Immature natural killer cell (primary cell): ENCODE results near the gene RIT2. TPM values are rescaled to one million over a fixed set of nuclear protein-coding genes. Genes with fewer than 3 reads are reported as not detected.

Experiments
- DNase-seq, 3 donors: peaks; one replicate each; pipeline ENCODE4 v3.0.0; 2022; ENCODE audit warnings: mixed read lengths in 1 of 3
- H3K27ac Mint-ChIP-seq, 6 donors: one replicate each; pipeline ENCODE4 v1.8.0; 2020; ENCODE audit warnings: mixed read lengths in 6 of 6, mild to moderate bottlenecking in 5 of 6, inconsistent platforms in 4 of 6, moderate library complexity in 3 of 6
- H3K27me3 Mint-ChIP-seq, 3 donors: one replicate each; pipeline ENCODE4 v1.8.0; 2020 to 2021; ENCODE audit warnings: low read depth in 3 of 3, mild to moderate bottlenecking in 3 of 3, mixed read lengths in 3 of 3, moderate library complexity in 3 of 3, inconsistent platforms in 1 of 3
- H3K36me3 Mint-ChIP-seq, 3 donors: one replicate each; pipeline ENCODE4 v1.8.0; 2020; ENCODE audit warnings: mixed read lengths in 3 of 3, inconsistent platforms in 2 of 3, mild to moderate bottlenecking in 2 of 3
- H3K4me1 Mint-ChIP-seq, 2 donors: one replicate each; pipeline ENCODE4 v1.8.0; 2020; ENCODE audit warnings: inconsistent platforms in 2 of 2, mild to moderate bottlenecking in 2 of 2, mixed read lengths in 2 of 2, moderate library complexity in 1 of 2
- H3K4me3 Mint-ChIP-seq, 5 donors: one replicate each; pipeline ENCODE4 v1.8.0; 2020; ENCODE audit warnings: mild to moderate bottlenecking in 5 of 5, mixed read lengths in 5 of 5, inconsistent platforms in 3 of 5, moderate library complexity in 3 of 5
- H3K9me3 Mint-ChIP-seq, 6 donors: one replicate each; pipeline ENCODE4 v1.8.0; 2020; ENCODE audit warnings: mild to moderate bottlenecking in 6 of 6, mixed read lengths in 6 of 6, inconsistent platforms in 4 of 6, moderate library complexity in 3 of 6
- polyA plus RNA-seq, 3 donors: library from polyadenylated mRNA; unstranded; fragments of 300-500 nt; fragmentation: Illumina TruSeq; gene quantifications; one replicate each; pipeline ENCODE4 v1.2.3, GENCODE V29; 2021

The RIT2 gene
- polyA plus RNA-seq, 3 donors from 2014 or later = not detected

DNA sequence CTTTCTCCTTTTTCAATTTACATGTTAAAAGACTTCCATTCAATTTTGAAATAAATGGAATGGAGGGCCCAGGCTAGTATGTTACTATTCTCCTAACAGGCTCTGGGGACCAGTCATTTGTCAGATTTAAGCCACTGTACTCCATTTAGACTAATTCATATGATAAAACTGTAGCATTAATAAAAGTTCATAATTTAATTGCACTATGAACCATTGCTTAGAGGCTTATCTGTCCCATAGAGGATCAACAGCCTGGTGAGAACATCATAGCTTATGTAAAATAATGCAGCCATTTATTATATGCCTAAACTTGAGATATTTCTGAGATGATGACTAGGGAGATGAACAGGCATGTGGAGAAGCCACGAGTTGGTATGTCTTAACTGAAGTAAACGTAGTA, 156.0 kb downstream of the RIT2 start:
- no peak for DNase-seq
- no peaks in the 10 kb centered on the region for H3K4me1 Mint-ChIP-seq
- no peak overlapping the region for H3K4me3 Mint-ChIP-seq
- no peak overlapping the region for H3K27ac Mint-ChIP-seq
- no peaks in the 10 kb centered on the region for H3K27me3 Mint-ChIP-seq
- H3K9me3 Mint-ChIP-seq = peaks cover 0 to 16% (median 8%) of the 10 kb centered on the region in 6 donors
- H3K36me3 Mint-ChIP-seq = no peaks in the 10 kb centered on the region

DNA sequence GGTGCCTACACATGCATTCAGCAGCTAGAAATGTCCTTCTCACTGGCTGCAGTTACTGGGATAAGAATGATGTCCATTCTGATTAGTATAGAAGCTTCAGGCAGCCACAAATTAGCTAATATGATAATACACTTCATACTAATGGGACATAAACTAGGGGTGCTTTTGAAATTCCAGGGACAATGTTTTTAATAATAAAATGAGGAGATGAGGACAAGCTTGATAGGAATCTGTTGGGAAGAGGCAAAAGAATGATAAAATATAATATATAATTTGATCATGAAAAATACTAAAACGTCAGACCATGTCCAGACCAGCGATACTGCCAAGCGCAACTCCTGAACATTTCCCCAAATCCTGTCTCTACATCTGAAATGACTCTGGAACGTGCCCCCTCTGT, 157.1 kb downstream of the RIT2 start:
- no peaks in the 10 kb centered on the region for H3K4me1 Mint-ChIP-seq

DNA sequence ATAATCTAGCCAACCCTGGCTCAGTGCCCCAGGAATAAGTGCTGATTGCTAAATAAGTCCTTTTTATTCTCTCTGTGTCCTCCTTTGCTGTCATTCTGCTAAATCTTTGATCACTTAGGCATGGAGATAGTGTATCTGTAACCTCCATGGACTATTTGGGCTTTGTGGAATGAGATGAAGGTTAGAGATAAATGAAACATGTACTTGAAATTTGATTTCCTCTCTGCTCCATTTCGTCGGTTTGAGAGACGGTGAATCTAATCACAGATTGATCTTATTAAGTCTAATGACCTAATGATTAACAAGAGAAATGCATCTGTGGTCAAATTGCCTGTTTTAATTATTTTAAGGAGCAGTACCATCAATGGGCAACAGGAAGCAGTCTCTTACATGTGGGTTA, 159.2 kb downstream of the RIT2 start:
- Mint-ChIP-seq H3K36me3 (no peaks in the 10 kb centered on the region), H3K4me1 (no peaks in the 10 kb centered on the region), H3K4me3 (no peak overlapping the region), H3K9me3 (peaks cover 0 to 17% (median 11%) of the 10 kb centered on the region in 6 donors), H3K27ac (no peak overlapping the region), H3K27me3 (no peaks in the 10 kb centered on the region)
- no peak for DNase-seq

More for the DNA sequence above, 157.1 kb downstream of the RIT2 start:
- Mint-ChIP-seq H3K4me3 (no peak overlapping the region), H3K27me3 (no peaks in the 10 kb centered on the region), H3K36me3 (no peaks in the 10 kb centered on the region), H3K27ac (no peak overlapping the region), H3K9me3 (peaks cover 0 to 17% (median 9%) of the 10 kb centered on the region in 6 donors)
- DNase-seq = no peak

DNA sequence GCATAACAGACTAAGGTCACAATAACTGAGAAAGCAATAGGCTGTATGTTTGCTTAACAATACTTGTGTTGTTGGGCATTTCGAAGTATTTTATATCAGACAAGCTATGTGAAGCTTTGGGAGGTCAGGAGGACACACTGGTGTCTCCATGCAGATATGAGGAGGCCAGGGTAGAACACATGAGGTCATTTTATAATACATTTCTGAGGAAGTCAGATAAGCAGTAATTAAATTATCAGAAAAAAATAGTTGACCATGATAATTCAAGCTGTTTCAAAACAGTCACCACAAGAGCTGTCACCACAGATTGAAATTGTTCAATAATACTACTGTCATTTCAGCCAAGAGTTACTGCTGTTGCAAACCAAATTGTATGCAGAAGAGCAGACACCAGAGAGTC, 160.6 kb downstream of the RIT2 start:
- no peak overlapping the region for H3K4me3 Mint-ChIP-seq
- H3K27ac Mint-ChIP-seq = no peak overlapping the region
- H3K4me1 Mint-ChIP-seq = no peaks in the 10 kb centered on the region
- peaks cover 0 to 30% (median 11%) of the 10 kb centered on the region in 6 donors for H3K9me3 Mint-ChIP-seq
- no peaks in the 10 kb centered on the region for H3K27me3 Mint-ChIP-seq
- H3K36me3 Mint-ChIP-seq = no peaks in the 10 kb centered on the region
- DNase-seq = no peak

DNA sequence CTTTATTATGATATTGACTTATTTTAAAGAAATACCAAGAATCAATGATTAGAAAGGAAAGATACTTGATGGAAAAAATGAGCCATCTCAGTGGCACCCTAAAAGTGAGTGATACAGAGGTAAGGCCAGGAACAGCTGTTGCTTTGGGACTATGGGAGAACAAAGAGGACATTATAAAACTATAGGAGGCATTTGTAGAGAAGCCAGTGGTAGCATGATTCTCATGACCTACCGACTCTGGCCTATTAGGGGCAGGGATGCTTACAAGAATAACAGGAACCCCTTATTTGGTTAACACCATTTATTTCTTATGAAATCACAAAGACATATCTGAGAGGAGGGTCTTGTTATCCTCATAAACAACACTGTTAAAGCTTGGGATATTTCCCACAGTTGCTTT, 162.2 kb downstream of the RIT2 start:
- Mint-ChIP-seq H3K27me3 (no peaks in the 10 kb centered on the region), H3K27ac (no peak overlapping the region), H3K4me3 (no peak overlapping the region), H3K4me1 (no peaks in the 10 kb centered on the region), H3K9me3 (peaks cover 0 to 40% (median 11%) of the 10 kb centered on the region in 6 donors), H3K36me3 (no peaks in the 10 kb centered on the region)
- no peak for DNase-seq

DNA sequence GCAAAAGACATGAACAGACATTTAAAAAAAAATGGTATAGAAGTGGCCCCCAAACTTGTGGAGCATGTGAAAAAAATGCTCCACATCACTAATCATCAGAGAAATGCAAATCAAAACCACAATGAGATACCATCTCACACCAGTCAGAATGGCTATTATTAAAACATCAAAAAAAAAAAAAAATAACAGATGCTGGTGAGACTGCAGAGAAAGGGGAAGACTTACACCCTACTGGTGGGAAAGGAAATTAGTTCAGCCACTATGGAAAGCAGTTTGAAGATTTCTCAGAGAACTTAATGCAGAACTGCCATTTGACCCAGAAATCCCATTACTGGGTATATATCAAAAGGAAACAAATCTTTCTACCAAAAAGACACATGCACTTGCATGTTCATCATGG, 164.8 kb downstream of the RIT2 start:
- Mint-ChIP-seq H3K9me3 (peaks cover 0 to 40% (median 13%) of the 10 kb centered on the region in 6 donors), H3K4me3 (no peak overlapping the region), H3K27me3 (peaks cover 0 to 1% (median 0%) of the 10 kb centered on the region in 3 donors), H3K4me1 (no peaks in the 10 kb centered on the region), H3K27ac (no peak overlapping the region), H3K36me3 (no peaks in the 10 kb centered on the region)
- no peak for DNase-seq

DNA sequence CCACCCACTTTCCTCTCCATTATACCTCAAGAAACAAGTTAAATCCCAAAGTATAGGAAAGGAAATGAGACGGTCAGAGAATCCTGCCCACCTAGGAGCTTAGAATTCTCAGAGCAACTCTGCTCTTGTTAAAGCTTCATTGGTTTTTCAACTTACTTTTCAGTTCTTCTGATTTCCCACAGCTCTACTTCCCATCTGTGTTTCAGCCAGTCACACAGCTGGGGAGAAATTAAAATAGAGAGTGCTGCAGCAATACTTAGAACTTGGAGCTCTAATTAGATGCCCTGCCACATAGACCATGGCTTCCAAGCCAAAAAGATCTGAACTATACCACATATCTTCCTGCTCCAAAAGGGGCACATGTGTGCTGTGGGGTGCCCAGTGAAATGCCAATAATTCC, 166.7 kb downstream of the RIT2 start:
- H3K4me3 Mint-ChIP-seq = no peak overlapping the region
- no peak overlapping the region for H3K27ac Mint-ChIP-seq
- no peaks in the 10 kb centered on the region for H3K4me1 Mint-ChIP-seq
- H3K27me3 Mint-ChIP-seq = peaks cover 0 to 3% (median 1%) of the 10 kb centered on the region in 3 donors
- no peak for DNase-seq
- no peaks in the 10 kb centered on the region for H3K36me3 Mint-ChIP-seq
- H3K9me3 Mint-ChIP-seq = peaks cover 5 to 46% (median 14%) of the 10 kb centered on the region in 6 donors

DNA sequence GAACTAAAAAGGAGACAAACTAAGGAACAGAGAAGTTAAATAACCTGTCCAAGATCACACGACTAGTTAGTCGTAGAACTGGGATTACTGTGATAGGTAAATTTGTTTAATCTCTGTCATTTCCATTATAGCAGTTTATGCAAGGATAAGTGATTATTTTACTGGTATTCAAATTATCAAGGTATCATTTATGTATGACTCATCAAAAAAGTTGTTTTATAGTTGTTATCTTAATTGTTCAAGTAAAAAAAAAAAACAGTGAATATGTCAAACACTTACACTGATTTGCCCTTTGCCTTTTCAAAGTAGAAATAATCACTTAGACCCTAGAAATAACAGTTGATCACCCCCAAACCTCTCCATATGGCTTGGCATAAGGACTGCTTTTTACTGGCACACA, 173.6 kb downstream of the RIT2 start:
- Mint-ChIP-seq H3K4me3 (no peak overlapping the region), H3K4me1 (no peaks in the 10 kb centered on the region), H3K27me3 (peaks cover 0 to 3% (median 0%) of the 10 kb centered on the region in 3 donors), H3K9me3 (peaks cover 5 to 32% (median 17%) of the 10 kb centered on the region in 6 donors), H3K27ac (no peak overlapping the region), H3K36me3 (peaks cover 0 to 4% (median 0%) of the 10 kb centered on the region in 3 donors)
- no peak for DNase-seq

DNA sequence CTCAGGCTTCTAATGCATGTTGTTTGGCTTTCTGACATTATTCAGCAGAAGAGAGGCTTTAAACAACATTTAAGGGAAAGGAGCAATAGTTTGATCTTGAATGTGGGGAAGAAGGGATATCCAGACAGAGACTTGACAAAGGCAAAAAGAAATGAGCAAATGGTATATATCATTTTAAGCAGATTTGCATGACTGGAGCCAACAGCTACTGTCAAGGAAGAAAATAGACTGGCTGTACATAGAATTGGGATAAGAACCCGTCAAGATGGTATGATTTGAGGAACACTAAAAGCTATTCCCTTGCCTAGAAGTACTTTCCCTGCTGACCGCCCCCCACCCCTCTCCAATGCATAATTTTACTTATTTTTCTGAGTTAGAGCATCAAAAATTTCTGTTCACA, 174.5 kb downstream of the RIT2 start:
- DNase-seq = no peak
- Mint-ChIP-seq H3K9me3 (peaks cover 7 to 38% (median 17%) of the 10 kb centered on the region in 6 donors), H3K27ac (no peak overlapping the region), H3K4me1 (no peaks in the 10 kb centered on the region), H3K36me3 (peaks cover 0 to 4% (median 0%) of the 10 kb centered on the region in 3 donors), H3K27me3 (peaks cover 0 to 3% (median 0%) of the 10 kb centered on the region in 3 donors), H3K4me3 (no peak overlapping the region)

DNA sequence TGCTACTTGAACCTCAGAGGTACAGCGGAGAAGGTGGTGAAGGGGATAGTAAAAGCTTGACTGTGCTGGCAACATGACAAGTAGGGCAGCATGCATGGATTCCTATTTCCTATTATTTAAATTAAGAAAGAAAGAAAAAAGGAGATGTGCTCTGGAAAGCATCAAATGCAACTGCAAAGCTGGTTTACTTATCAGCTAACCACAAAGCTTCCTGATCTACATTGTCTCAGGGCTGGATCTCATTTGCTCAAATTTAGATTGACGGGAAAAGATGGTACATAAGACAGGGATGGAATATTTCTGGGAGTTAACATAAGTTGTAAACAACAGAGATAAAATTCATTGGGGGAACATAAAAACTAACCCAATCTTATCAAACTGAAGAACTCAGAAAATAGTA, 178.0 kb downstream of the RIT2 start:
- no peaks in the 10 kb centered on the region for H3K27me3 Mint-ChIP-seq
- no peak for DNase-seq
- H3K4me1 Mint-ChIP-seq = no peaks in the 10 kb centered on the region
- H3K27ac Mint-ChIP-seq = no peak overlapping the region
- H3K9me3 Mint-ChIP-seq = peaks cover 3 to 35% (median 18%) of the 10 kb centered on the region in 6 donors
- peaks cover 0 to 2% (median 0%) of the 10 kb centered on the region in 3 donors for H3K36me3 Mint-ChIP-seq
- no peak overlapping the region for H3K4me3 Mint-ChIP-seq

DNA sequence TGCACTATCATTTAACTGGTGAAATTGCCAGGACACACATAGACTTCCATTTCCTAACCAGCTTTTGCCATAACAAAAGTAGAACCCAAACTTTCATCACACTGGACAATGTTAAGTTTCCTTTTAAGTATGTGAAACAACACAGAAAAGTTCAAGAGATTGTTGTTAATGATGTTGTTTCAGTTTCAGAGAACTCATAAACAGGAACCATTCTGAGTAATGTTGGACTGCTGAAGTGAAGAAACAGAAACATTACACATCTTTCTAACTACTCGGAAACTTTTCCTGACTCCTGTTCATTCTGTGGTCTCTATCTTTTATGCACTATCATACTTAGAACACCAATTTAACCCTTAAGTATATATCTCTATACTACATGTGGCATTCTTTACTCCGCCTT, 179.2 kb downstream of the RIT2 start:
- no peak overlapping the region for H3K4me3 Mint-ChIP-seq
- no peaks in the 10 kb centered on the region for H3K36me3 Mint-ChIP-seq
- DNase-seq = no peak
- H3K4me1 Mint-ChIP-seq = no peaks in the 10 kb centered on the region
- no peaks in the 10 kb centered on the region for H3K27me3 Mint-ChIP-seq
- H3K27ac Mint-ChIP-seq = no peak overlapping the region
- peaks cover 3 to 37% (median 19%) of the 10 kb centered on the region in 6 donors for H3K9me3 Mint-ChIP-seq

DNA sequence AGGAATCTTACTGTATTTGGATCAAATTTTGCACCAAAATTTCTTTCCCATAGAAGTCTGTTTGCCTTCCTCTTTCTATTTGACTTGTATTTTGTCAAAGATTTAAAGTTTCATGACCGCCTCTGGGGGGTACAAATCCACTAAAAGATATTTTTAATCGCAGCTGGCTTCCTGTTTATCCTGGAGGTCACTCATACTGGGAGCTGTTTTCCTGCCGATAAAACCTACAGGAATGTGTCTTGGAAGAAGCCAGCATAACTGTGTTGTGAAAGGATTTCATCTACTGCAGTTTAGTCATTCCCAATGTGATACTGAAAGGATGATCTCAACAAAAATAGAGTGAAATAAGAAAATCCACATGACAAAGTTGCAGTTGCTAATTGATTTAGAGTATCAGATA, 184.0 kb downstream of the RIT2 start:
- DNase-seq = no peak
- H3K27ac Mint-ChIP-seq = no peak overlapping the region
- no peaks in the 10 kb centered on the region for H3K27me3 Mint-ChIP-seq
- H3K4me3 Mint-ChIP-seq = no peak overlapping the region
- H3K36me3 Mint-ChIP-seq = no peaks in the 10 kb centered on the region
- peaks cover 0 to 26% (median 13%) of the 10 kb centered on the region in 6 donors for H3K9me3 Mint-ChIP-seq
- no peaks in the 10 kb centered on the region for H3K4me1 Mint-ChIP-seq

DNA sequence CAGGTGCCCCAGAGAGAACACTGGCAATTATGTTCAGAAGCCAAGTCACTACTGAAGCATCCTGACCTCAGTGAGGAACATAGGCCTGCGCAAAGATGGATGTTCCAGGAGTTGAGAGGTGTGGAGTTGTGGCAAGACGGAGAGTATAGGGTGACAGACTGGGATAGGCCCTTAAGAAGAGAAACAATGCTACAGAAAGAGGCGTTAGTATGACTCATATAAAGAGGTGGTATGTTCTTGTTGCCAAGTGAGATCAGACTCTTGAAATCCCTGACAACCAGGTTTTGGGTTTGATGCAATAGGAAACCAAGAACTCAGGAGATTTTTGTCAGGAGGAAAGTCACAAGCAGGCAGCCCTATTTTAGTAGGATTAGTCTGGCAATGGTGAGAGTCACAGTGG, 185.6 kb downstream of the RIT2 start:
- Mint-ChIP-seq H3K4me3 (no peak overlapping the region), H3K36me3 (no peaks in the 10 kb centered on the region), H3K27ac (no peak overlapping the region), H3K9me3 (peaks cover 0 to 19% (median 8%) of the 10 kb centered on the region in 6 donors), H3K4me1 (no peaks in the 10 kb centered on the region), H3K27me3 (no peaks in the 10 kb centered on the region)
- no peak for DNase-seq

DNA sequence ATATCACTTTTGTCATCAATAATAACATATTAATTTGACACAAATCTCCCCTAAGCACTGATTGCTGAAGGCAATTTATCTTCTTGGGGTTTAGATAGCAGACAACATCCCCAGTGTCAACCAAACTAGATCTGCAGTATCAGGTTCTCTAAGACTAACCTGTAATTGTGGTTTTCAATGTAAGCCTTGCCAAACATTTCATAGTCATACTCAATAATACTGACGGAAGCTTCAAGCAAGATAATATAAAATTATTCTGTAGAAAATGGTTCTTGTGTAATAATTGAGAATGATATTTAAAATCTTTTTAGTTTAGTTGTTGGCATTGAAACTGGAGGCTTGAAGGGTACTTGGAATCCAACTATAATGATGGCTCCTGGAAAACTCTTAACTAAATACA, 186.3 kb downstream of the RIT2 start:
- no peak overlapping the region for H3K4me3 Mint-ChIP-seq
- no peaks in the 10 kb centered on the region for H3K27me3 Mint-ChIP-seq
- DNase-seq = no peak
- H3K9me3 Mint-ChIP-seq = peaks cover 0 to 17% (median 6%) of the 10 kb centered on the region in 6 donors
- no peak overlapping the region for H3K27ac Mint-ChIP-seq
- H3K4me1 Mint-ChIP-seq = no peaks in the 10 kb centered on the region
- H3K36me3 Mint-ChIP-seq = no peaks in the 10 kb centered on the region

DNA sequence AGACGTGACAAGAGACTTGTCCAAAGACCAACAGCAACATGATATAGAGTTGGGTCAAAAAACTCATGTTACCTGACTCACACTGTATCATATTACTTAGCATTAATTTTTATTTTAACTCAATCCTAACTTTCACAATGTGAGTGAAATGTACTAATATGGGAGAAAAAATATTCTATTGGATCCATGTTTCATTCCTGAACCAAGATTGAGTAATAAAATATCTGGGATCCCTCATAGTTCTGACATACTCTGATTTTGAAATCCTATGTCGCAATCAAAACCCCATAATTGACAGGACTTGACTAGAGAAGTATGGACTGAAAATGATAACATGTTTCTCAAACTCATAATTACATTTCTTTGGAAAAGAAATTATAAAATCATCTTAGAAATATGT, 190.4 kb downstream of the RIT2 start:
- H3K4me3 Mint-ChIP-seq = no peak overlapping the region
- no peaks in the 10 kb centered on the region for H3K27me3 Mint-ChIP-seq
- peaks cover 0 to 18% (median 3%) of the 10 kb centered on the region in 6 donors for H3K9me3 Mint-ChIP-seq
- DNase-seq = no peak
- no peaks in the 10 kb centered on the region for H3K36me3 Mint-ChIP-seq
- H3K4me1 Mint-ChIP-seq = no peaks in the 10 kb centered on the region
- H3K27ac Mint-ChIP-seq = no peak overlapping the region
